Measurements from ENCODE around the gene RACGAP1. TPM values are rescaled to one million over a fixed set of nuclear protein-coding genes. Genes with fewer than 3 reads are reported as not detected.
A peak's percentile ranks its signal among the peaks of the same experiment; 100 is the strongest.

The RACGAP1 gene
- total RNA-seq, 1 donor: 88.1 TPM

DNA sequence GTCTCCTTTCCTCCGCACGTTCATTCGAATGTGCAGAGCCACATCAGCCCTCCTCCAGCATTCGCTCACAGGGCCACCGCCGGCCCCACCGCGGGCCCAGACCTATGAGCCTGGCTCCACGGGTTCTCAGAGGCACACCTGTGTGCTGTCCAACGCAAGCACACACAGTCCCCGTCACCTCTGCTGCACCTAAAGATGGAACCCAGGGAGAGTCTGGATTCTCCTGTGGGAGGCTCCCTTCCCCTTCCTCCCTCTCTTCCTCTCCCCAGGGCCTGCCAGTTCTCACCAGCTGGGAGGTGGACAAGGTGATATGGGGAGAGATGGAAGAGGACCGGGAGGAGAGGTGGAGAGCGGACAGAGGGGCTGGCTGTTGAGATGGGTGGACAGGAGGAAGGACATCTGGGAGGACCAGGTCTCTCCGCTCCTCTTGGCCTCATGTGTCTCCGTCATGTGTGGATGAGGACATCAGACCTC, 57.5 kb downstream of the RACGAP1 start:
- TF ChIP-seq, protein P1, sequence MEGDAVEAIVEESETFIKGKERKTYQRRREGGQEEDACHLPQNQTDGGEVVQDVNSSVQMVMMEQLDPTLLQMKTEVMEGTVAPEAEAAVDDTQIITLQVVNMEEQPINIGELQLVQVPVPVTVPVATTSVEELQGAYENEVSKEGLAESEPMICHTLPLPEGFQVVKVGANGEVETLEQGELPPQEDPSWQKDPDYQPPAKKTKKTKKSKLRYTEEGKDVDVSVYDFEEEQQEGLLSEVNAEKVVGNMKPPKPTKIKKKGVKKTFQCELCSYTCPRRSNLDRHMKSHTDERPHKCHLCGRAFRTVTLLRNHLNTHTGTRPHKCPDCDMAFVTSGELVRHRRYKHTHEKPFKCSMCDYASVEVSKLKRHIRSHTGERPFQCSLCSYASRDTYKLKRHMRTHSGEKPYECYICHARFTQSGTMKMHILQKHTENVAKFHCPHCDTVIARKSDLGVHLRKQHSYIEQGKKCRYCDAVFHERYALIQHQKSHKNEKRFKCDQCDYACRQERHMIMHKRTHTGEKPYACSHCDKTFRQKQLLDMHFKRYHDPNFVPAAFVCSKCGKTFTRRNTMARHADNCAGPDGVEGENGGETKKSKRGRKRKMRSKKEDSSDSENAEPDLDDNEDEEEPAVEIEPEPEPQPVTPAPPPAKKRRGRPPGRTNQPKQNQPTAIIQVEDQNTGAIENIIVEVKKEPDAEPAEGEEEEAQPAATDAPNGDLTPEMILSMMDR (IDR thresholded peaks at IDR 0.05; ENCODE audit: insufficient read depth, low read length): no peak
- peak overlapping the region; percentile 59 for H3K4me3 ChIP-seq (ENCODE audit: low read depth, low read length)

DNA sequence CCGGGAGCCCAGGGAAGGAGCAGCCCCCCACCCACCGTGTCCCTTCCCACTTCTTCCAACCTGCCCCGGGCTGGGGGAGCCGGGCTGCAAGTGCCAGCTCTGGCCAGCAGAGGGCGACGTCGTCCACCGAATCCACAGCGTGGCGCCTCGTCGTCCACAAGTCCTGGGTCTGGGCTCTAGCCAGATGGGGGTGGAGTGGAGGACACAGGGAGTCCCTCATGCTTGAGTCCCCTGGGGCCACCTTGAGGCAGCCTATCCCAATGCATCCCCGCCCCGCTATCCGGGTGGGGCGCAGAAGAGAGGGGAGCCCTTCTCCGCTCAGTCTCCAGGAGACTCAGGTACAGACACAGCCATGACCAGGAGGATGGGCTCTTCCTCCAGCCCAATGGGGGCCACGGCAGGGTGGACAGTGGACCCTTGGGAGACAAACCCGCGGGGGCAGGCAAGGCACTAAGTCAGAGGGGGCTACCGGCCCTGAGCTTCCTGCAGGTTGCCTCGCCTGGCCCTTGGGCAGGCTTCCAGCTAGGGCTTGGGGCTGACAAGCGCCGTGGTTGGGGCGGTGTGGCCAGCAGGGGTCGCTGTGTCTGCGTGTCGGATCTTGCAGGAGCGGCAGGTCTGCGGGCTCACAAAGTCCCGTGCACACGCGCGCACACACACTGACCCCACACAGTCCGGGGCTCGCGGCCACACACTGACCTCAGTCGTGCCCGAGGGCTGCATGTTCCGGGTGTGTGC, 58.1 kb downstream of the RACGAP1 start:
- TF ChIP-seq, protein P1 (IDR thresholded peaks at IDR 0.05; ENCODE audit: insufficient read depth, low read length): peak; percentile 91
- peak; percentile 85 for DNase-seq (ENCODE audit: low read depth)
- peak overlapping the region; percentile 59 for H3K4me3 ChIP-seq (ENCODE audit: low read depth, low read length)

More for the DNA sequence above, 57.5 kb downstream of the RACGAP1 start:
- DNase-seq (ENCODE audit: low read depth): no peak

DNA sequence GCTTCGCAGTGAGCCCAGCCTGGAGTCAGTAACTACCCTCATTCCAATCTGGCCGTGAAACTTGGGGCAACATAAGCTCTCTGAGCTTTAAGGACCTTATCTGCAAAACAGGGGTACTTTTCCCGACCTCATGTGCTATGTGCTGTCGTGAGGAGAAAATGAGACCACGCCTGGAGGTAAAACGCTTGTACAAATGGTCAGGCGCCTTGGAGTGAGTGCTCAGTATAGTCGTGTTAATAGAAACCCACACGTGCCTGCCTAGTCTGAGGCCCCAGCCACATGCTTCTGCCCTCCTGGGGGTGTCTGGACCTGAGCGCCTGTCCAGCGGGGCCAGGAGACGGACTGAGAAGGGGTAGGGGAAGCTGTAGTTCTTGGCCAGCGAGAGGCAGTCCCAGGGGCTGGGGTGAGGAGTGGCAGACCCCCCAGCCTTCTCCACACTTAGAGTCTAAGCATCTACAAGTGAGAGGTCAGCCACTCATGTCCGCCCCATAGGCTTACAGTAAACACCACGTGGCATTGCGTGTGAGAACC, 58.7 kb downstream of the RACGAP1 start:
- H3K4me3 ChIP-seq (ENCODE audit: low read depth, low read length): no peak overlapping the region
- TF ChIP-seq, protein P1 (IDR thresholded peaks at IDR 0.05; ENCODE audit: insufficient read depth, low read length): no peak
- no peak for DNase-seq (ENCODE audit: low read depth)

DNA sequence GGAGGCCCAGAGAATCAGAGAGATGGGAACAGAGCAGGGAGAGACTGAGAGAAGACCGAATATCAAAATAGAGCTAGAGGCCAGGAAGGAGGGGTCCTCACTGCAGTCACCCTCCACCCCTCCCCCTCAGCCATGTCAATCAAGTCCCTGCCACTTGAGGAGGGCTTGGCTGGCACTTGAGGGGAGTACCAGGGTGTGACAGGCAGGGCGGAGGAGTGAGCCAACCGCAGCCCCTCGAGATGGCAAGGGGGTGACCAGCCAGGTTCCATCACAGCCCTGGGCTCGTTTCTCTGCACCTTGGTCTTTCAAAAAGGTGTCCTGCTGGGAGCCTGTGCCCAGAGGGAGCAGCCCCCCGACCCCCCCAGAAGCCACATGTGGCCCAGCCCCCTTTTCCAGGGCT, 59.5 kb downstream of the RACGAP1 start:
- TF ChIP-seq, protein P1 (IDR thresholded peaks at IDR 0.05; ENCODE audit: insufficient read depth, low read length): no peak
- no peak for DNase-seq (ENCODE audit: low read depth)
- H3K4me3 ChIP-seq (ENCODE audit: low read depth, low read length): no peak overlapping the region

DNA sequence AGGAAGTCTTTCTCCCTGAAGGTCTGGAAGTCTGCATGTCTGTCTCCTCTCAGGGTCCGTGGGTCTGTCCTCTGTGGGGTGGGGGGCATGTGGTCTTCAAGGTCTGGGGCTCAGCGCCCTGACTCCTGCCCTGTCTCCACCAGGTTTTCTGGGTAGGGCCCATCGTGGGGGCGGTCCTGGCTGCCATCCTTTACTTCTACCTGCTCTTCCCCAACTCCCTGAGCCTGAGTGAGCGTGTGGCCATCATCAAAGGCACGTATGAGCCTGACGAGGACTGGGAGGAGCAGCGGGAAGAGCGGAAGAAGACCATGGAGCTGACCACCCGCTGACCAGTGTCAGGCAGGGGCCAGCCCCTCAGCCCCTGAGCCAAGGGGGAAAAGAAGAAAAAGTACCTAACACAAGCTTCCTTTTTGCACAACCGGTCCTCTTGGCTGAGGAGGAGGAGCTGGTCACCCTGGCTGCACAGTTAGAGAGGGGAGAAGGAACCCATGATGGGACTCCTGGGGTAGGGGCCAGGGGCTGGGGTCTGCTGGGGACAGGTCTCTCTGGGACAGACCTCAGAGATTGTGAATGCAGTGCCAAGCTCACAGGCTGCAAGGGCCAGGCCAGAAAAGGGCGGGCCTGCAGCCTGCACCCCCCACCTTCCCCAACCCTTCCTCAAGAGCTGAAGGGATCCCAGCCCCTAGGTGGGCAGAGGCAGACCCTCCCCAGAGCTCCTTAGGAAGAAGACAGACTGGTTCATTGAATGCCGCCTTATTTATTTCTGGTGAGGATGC, 60.3 kb downstream of the RACGAP1 start:
- no peak for DNase-seq (ENCODE audit: low read depth)
- TF ChIP-seq, protein P1 (IDR thresholded peaks at IDR 0.05; ENCODE audit: insufficient read depth, low read length): no peak
- H3K4me3 ChIP-seq (ENCODE audit: low read depth, low read length): no peak overlapping the region

DNA sequence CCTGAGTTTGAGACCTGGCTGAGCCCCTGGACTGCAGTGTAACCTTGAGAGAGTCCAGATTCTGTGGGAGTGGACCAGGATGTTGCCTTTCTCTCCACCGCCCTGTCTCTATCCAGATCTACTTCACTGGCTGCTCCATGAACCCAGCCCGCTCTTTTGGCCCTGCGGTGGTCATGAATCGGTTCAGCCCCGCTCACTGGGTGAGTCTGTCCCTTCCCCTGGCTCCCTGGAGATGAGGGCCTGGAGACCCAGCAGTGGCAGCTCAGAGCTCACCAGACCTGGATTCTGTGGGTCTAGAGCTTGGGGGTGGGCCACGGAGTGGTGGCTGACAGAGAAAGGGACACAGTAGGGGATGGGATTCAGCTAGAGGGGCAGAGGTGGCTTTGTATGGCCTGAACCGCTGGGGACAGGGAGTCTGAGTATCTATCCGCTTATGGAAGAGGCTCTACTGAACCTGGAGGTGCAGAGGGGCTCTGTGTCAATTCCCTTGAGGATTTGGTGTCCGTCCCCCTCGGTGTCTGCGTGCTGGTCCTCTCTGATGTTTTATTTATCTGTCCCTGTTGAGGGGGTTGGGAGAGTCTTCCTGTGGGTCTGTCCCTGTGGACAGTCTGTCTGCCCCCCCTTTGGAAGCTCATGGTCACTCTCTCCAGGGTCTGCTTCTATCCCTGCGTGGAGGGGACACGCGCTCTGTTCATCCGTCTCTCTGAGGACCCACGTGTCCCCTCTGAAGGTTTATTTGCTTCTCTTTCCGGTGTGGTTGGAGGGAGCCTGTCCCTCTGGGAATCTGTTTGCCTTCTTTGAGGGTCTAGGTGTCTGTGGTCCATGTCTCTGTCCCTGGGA, 61.1 kb downstream of the RACGAP1 start:
- no peak for DNase-seq (ENCODE audit: low read depth)
- TF ChIP-seq, protein P1 (IDR thresholded peaks at IDR 0.05; ENCODE audit: insufficient read depth, low read length): no peak
- no peak overlapping the region for H3K4me3 ChIP-seq (ENCODE audit: low read depth, low read length)
